SK-N-SH treated with all-trans-retinoic acid at 6 μM for 48 hours (cell line): ENCODE data around the gene FAM89B.

Source experiments
- ATAC-seq: fragments of 200-7000 bp; cut with Tn5 transposase; 3 replicates; pipeline ENCODE4 v1.9.1; 2020; ENCODE audit warnings: mild to moderate bottlenecking, moderate library complexity
- ARNTL ChIP-seq: fragments of 450-650 bp; formaldehyde crosslinking; IDR thresholded peaks from 2 replicates; pipeline ENCODE4 v1.5.0; 2020; ENCODE audit warnings: low read depth, mild to moderate bottlenecking, moderate library complexity, borderline replicate concordance
- BACH2 ChIP-seq: fragments of 250-450 bp; sonication (Bioruptor Pico); IDR thresholded peaks from 2 replicates; pipeline ENCODE4 v1.9.0; 2021; ENCODE audit warnings: mild to moderate bottlenecking, borderline replicate concordance
- CREB5 ChIP-seq: fragments of 250-450 bp; sonication (Bioruptor Pico); IDR thresholded peaks from 2 replicates; pipeline ENCODE4 v1.5.1; 2020; ENCODE audit warnings: low read depth, mild to moderate bottlenecking, moderate library complexity
- CSDC2 ChIP-seq: fragments of 250-450 bp; sonication (Bioruptor Pico); IDR thresholded peaks from 2 replicates; pipeline ENCODE4 v1.5.0; 2020; ENCODE audit warnings: mild to moderate bottlenecking, moderate library complexity
- CSRNP3 ChIP-seq: fragments of 250-450 bp; sonication (Bioruptor Pico); IDR thresholded peaks from 2 replicates; pipeline ENCODE4 v1.5.1; 2021; ENCODE audit warnings: mild to moderate bottlenecking, moderate library complexity
- ESRRG ChIP-seq: fragments of 250-450 bp; sonication (Bioruptor Pico); IDR thresholded peaks from 2 replicates; pipeline ENCODE4 v1.6.1; 2021; ENCODE audit warnings: mild to moderate bottlenecking
- ISL1 ChIP-seq: fragments of 250-450 bp; sonication (Bioruptor Pico); IDR thresholded peaks from 2 replicates; pipeline ENCODE4 v2.1.2; 2022; ENCODE audit warnings: mild to moderate bottlenecking, moderate library complexity
- OSR1 ChIP-seq: fragments of 250-450 bp; sonication (Bioruptor Pico); IDR thresholded peaks from 2 replicates; pipeline ENCODE4 v1.8.0; 2022; ENCODE audit warnings: moderate library complexity, mild to moderate bottlenecking, inconsistent platforms
- PATZ1 ChIP-seq: fragments of 250-450 bp; sonication (Bioruptor Pico); IDR thresholded peaks from 2 replicates; pipeline ENCODE4 v1.8.0; 2020; ENCODE audit warnings: mild to moderate bottlenecking, moderate library complexity, borderline replicate concordance
- POU6F1 ChIP-seq: fragments of 250-450 bp; sonication (Bioruptor Pico); IDR thresholded peaks from 2 replicates; pipeline ENCODE4 v1.8.0; 2021; ENCODE audit warnings: low read depth, mild to moderate bottlenecking, moderate library complexity, borderline replicate concordance
- PPARA ChIP-seq: fragments of 250-450 bp; sonication (Bioruptor Pico); IDR thresholded peaks from 2 replicates; pipeline ENCODE4 v1.5.0; 2020; ENCODE audit warnings: mild to moderate bottlenecking, borderline replicate concordance
- RARB ChIP-seq: fragments of 250-450 bp; sonication (Bioruptor Pico); IDR thresholded peaks from 2 replicates; pipeline ENCODE4 v1.8.0; 2021; ENCODE audit warnings: mild to moderate bottlenecking, moderate library complexity
- SNAI2 ChIP-seq: fragments of 250-450 bp; sonication (Bioruptor Pico); IDR thresholded peaks from 2 replicates; pipeline ENCODE4 v1.5.0; 2020; ENCODE audit warnings: mild to moderate bottlenecking, moderate library complexity
- TCF4 ChIP-seq: fragments of 250-450 bp; sonication (Bioruptor Pico); IDR thresholded peaks from 2 replicates; pipeline ENCODE4 v1.8.0; 2021; ENCODE audit warnings: mild to moderate bottlenecking, moderate library complexity, borderline replicate concordance
- TOX ChIP-seq: fragments of 250-450 bp; sonication (Bioruptor Pico); IDR thresholded peaks from 2 replicates; pipeline ENCODE4 v1.8.0; 2021; ENCODE audit warnings: mild to moderate bottlenecking, moderate library complexity, borderline replicate concordance
- TSHZ2 ChIP-seq: fragments of 250-450 bp; sonication (Bioruptor Pico); IDR thresholded peaks from 2 replicates; pipeline ENCODE4 v1.5.0; 2020; ENCODE audit warnings: mild to moderate bottlenecking, moderate library complexity
- ZFP30 ChIP-seq: fragments of 450-650 bp; formaldehyde crosslinking; IDR thresholded peaks from 2 replicates; pipeline ENCODE4 v1.5.0; 2022; ENCODE audit warnings: mild to moderate bottlenecking, moderate library complexity
- ZNF8 ChIP-seq: fragments of 450-650 bp; formaldehyde crosslinking; IDR thresholded peaks from 2 replicates; pipeline ENCODE4 v1.5.0; 2020; ENCODE audit warnings: mild to moderate bottlenecking, moderate library complexity

Gene FAM89B

GRCh38 chr11:65555693-65556231 is 16.6 kb upstream of the FAM89B start:
- TF ChIP-seq PATZ1 (0 out of 2 replicates have a peak, but pooled peaks have one; percentile 8), ISL1 (CRISPR knock-in tag) (no peak)
- peak; percentile 50 for ATAC-seq

GRCh38 chr11:65556470-65557279 is 15.7 kb upstream of the FAM89B start:
- no peak for ATAC-seq
- no peak for TF ChIP-seq OSR1
- TF ChIP-seq TCF4 (CRISPR knock-in tag), result no peak
- no peak for TF ChIP-seq CREB5 (CRISPR knock-in tag)

- no peak for ATAC-seq
- TF ChIP-seq TSHZ2 (CRISPR knock-in tag) (no peak), PATZ1 (no peak), CSDC2 (CRISPR knock-in tag) (no peak), ESRRG (CRISPR knock-in tag) (no peak), ZFP30 (CRISPR knock-in tag) (no peak), OSR1 (no peak), POU6F1 (no peak), CSRNP3 (no peak), ARNTL (CRISPR knock-in tag) (no peak), SNAI2 (CRISPR knock-in tag) (no peak), CREB5 (CRISPR knock-in tag) (no peak), PPARA (CRISPR knock-in tag) (no peak), RARB (CRISPR knock-in tag) (no peak), BACH2 (CRISPR knock-in tag) (no peak), ZNF8 (no peak), TOX (CRISPR knock-in tag) (no peak), ISL1 (CRISPR knock-in tag) (no peak), TCF4 (CRISPR knock-in tag) (no peak)
These were observed 14.9 kb upstream of the FAM89B start for GRCh38 chr11:65557280-65558001.
